Left lung (tissue), 10 donors: Measurements from ENCODE around the gene ZNF836. TPM values are rescaled to one million over a fixed set of nuclear protein-coding genes. Genes with fewer than 3 reads are reported as not detected.
"Not testable (repeated sequence)": the region's sequence is repeated elsewhere in the genome, so short reads cannot be mapped to it uniquely, and the experiment has no call there.

Experiments used
- ATAC-seq: fragments of 200-7000 bp; cut with Tn5 transposase; one replicate; pipeline ENCODE4 v1.9.1; 2020; ENCODE audit warnings: moderate library complexity
- DNase-seq, 4 donors: peaks; one replicate each; pipeline ENCODE4 v3.0.0-alpha.2; 2013 to 2020
- H3K27ac ChIP-seq, 2 donors: fragments of 200-600 bp; sonication (generic) in 1 of 2; one replicate each; pipeline versions ENCODE4 v1.5.0 to v1.8.0; 2020 to 2021
- H3K27me3 ChIP-seq, 2 donors: fragments of 200-600 bp; sonication (generic) in 1 of 2; one replicate each; pipeline versions ENCODE4 v1.5.0 to v1.8.0; 2020 to 2021
- H3K36me3 ChIP-seq, 2 donors: fragments of 200-600 bp; sonication (generic) in 1 of 2; one replicate each; pipeline versions ENCODE4 v1.5.0 to v1.8.0; 2020 to 2021
- H3K4me1 ChIP-seq, 2 donors: fragments of 200-600 bp; one replicate each; pipeline ENCODE4 v1.8.0; 2021
- H3K4me3 ChIP-seq, 2 donors: fragments of 200-600 bp; sonication (generic) in 1 of 2; one replicate each; pipeline versions ENCODE4 v1.5.0 to v1.8.0; 2020 to 2021; ENCODE audit warnings: mild to moderate bottlenecking in 1 of 2
- H3K9me3 ChIP-seq, 2 donors: fragments of 200-600 bp; sonication (generic) in 1 of 2; one replicate each; pipeline versions ENCODE4 v1.5.0 to v1.8.0; 2020 to 2021
- CTCF ChIP-seq, 2 donors: fragments of 200-600 bp; sonication (generic) in 1 of 2; IDR thresholded peaks; one replicate each; pipeline versions ENCODE4 v1.5.0 to v1.8.0; 2021; ENCODE audit warnings: antibody characterized with exemption in 2 of 2
- intact Hi-C, 2 donors: fragments of 100-400 bp; cut with DNase I; formaldehyde crosslinking; loops; one replicate each; pipeline versions ENCODE4 v1.11.2 to v1.14.2; 2022
- polyA plus RNA-seq, 6 donors: library from polyadenylated mRNA; unstranded; fragments of 120-200 nt; gene quantifications; one replicate each; pipeline ENCODE4 v1.2.1, GENCODE V29; 2013; ENCODE audit not compliant: insufficient read length in 6 of 6
- total RNA-seq, 2 donors: library from RNA; stranded (reverse); fragmentation: NEBNext Ultra II Directional; extraction: Animal tissue kit (Norgen Biotek cat#: 25700); gene quantifications; one replicate each; pipeline ENCODE4 v1.2.1, GENCODE V29; 2021
- donor health status: DM: no; HTN: yes; CAD: no.
- donor health status: DM: no; HTN: no; CAD: no.

The ZNF836 gene
- total and polyA plus RNA-seq, 8 donors = 13.1 to 25.1 (median 21.8) TPM

- TF ChIP-seq CTCF (IDR thresholded peaks at IDR 0.05) = no peak
- H3K4me1 ChIP-seq = no peaks in the 10 kb centered on the region
- peaks cover 8 to 100% of the 10 kb centered on the region in 2 donors for H3K36me3 ChIP-seq
- ATAC-seq = no peak
- no peak overlapping the region for H3K4me3 ChIP-seq
- H3K9me3 ChIP-seq = no peaks in the 10 kb centered on the region
- no peak for DNase-seq
- intact Hi-C loops = no loop called here
- H3K27ac ChIP-seq = no peak overlapping the region
- no peaks in the 10 kb centered on the region for H3K27me3 ChIP-seq
Observed at GRCh38 chr19:52206481-52206880, 35.1 kb upstream of the ZNF836 start.

DNA sequence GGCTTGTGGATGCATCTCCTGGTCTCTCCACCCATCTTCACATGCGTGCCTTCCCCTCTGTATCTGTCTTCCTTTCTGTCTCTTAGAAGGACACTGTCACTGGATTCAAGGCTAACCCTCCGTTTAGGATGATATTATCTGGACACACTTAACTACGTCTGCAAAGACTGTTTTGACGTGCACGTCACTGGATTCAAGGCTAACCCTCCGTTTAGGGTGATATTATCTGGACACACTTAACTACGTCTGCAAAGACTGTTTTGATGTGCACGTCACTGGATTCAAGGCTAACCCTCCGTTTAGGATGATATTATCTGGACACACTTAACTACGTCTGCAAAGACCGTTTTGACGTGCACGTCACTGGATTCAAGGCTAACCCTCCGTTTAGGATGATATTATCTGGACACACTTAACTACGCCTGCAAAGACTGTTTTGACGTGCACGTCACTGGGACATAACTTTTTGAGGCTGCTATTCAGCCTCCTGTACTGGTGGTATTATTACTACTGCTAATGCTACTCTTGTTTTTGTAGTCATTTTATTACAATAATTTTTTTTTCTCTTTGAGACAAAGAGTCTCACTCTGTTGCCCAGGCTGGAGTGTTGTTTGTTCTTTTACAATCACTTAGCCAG, 29.5 kb upstream of the ZNF836 start:
- H3K27ac ChIP-seq, intact Hi-C loops: not testable (repeated sequence)

GRCh38 chr19:52200044-52200443, 28.6 kb upstream of the ZNF836 start:
- Histone ChIP-seq H3K36me3 (peaks cover 0 to 81% of the 10 kb centered on the region in 2 donors), H3K27ac (no peak overlapping the region), H3K4me3 (no peak overlapping the region), H3K4me1 (peaks cover 0 to 11% of the 10 kb centered on the region in 2 donors), H3K9me3 (no peaks in the 10 kb centered on the region), H3K27me3 (no peaks in the 10 kb centered on the region)
- intact Hi-C loops = no loop called here
- TF ChIP-seq CTCF (IDR thresholded peaks at IDR 0.05) = no peak
- ATAC-seq = peak; percentile 53
- no peak for DNase-seq

More for the DNA sequence above, 29.5 kb upstream of the ZNF836 start:
- not testable (repeated sequence) for H3K4me3 ChIP-seq, H3K9me3 ChIP-seq, H3K4me1 ChIP-seq, H3K27me3 ChIP-seq, ATAC-seq, DNase-seq
- peaks cover 0 to 81% of the 10 kb centered on the region in 2 donors for H3K36me3 ChIP-seq

GRCh38 chr19:52198678-52199077, 27.3 kb upstream of the ZNF836 start:
- no peaks in the 10 kb centered on the region for H3K27me3 ChIP-seq
- ATAC-seq (no peak), DNase-seq (no peak)
- no peak for TF ChIP-seq CTCF (IDR thresholded peaks at IDR 0.05)
- no peak overlapping the region for H3K27ac ChIP-seq
- H3K4me1 ChIP-seq = peaks cover 0 to 22% of the 10 kb centered on the region in 2 donors
- H3K9me3 ChIP-seq = no peaks in the 10 kb centered on the region
- peaks cover 0 to 75% of the 10 kb centered on the region in 2 donors for H3K36me3 ChIP-seq
- intact Hi-C loops = no loop called here
- no peak overlapping the region for H3K4me3 ChIP-seq

DNA sequence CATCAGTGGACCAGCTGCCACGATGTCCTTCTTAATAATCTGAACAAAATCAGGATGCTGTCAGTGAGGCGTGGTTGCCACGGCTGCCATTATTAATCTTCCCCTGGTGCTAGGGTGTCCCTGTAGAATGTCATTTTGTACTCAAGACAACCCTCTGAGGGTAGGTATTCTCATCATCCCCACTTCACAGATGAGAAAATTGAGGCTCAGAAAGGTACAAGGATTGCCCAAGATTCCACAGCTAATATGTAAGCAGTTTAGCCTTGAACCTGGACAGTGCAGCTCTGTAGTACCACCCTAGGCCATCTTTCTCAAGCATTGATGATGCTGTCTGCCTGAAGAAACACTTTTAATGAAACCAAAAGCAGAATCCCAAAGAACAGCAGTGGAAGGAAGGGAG, 26.5 kb upstream of the ZNF836 start:
- no peak for TF ChIP-seq CTCF (IDR thresholded peaks at IDR 0.05)
- Histone ChIP-seq H3K27ac (no peak overlapping the region), H3K27me3 (no peaks in the 10 kb centered on the region), H3K9me3 (no peaks in the 10 kb centered on the region), H3K4me1 (peaks cover 0 to 23% of the 10 kb centered on the region in 2 donors), H3K4me3 (no peak overlapping the region), H3K36me3 (peaks cover 0 to 75% of the 10 kb centered on the region in 2 donors)
- intact Hi-C loops = no loop called here
- DNase-seq (no peak), ATAC-seq (no peak)
